ENCODE data around the gene CINP. TPM values are rescaled to one million over a fixed set of nuclear protein-coding genes. Genes with fewer than 3 reads are reported as not detected.

CINP gene
- total and polyA plus RNA-seq, 7 donors = 22.5 to 42.4 (median 33.5) TPM

- peaks cover 6% of the 10 kb centered on the region for H3K4me1 ChIP-seq
- no peak for TF ChIP-seq CTCF (IDR thresholded peaks at IDR 0.05)
- WGBS, 3 donors = 78 to 81% (median 81%) methylated on average over 9 of the region's 9 CpGs
- no peak overlapping the region for H3K27ac ChIP-seq
- DNase-seq (no peak), ATAC-seq (no peak)
- peaks cover 0 to 26% of the 10 kb centered on the region in 2 donors for H3K36me3 ChIP-seq (ENCODE audit: insufficient read depth in 1 of 2, low read depth in 1 of 2)
- no peaks in the 10 kb centered on the region for H3K27me3 ChIP-seq (ENCODE audit: insufficient read depth in 3 of 3, low read length in 2 of 3)
- H3K4me3 ChIP-seq = no peak overlapping the region
- no peaks in the 10 kb centered on the region for H3K9me3 ChIP-seq
- intact Hi-C loops (cut with DNase I) = no loop called here
Observed at GRCh38 chr14:102325791-102326345, 36.8 kb downstream of the CINP start.

GRCh38 chr14:102323102-102323501 lies 39.6 kb downstream of the CINP start:
- intact Hi-C loops (cut with DNase I) = loop anchor here in 1 of 2 donors (5.0 kb wide), 1 partner anchor 189 kb away; no protein-coding TSS in a partner anchor
- 19 to 24% (median 21%) methylated on average over 8 of the region's 8 CpGs for WGBS, 3 donors
- DNase-seq (peak; percentile 80 to 92), ATAC-seq (peak in 3 of 4 donors; percentile 43 to 57 (median 51))
- H3K9me3 ChIP-seq = no peaks in the 10 kb centered on the region
- H3K27me3 ChIP-seq (ENCODE audit: insufficient read depth in 3 of 3, low read length in 2 of 3) = no peaks in the 10 kb centered on the region
- H3K27ac ChIP-seq = peak overlapping the region; percentile 41
- H3K4me1 ChIP-seq = peaks cover 19% of the 10 kb centered on the region
- H3K36me3 ChIP-seq (ENCODE audit: insufficient read depth in 1 of 2, low read depth in 1 of 2) = peaks cover 0 to 26% of the 10 kb centered on the region in 2 donors
- peak; percentile 43 for TF ChIP-seq CTCF (IDR thresholded peaks at IDR 0.05)
- H3K4me3 ChIP-seq = no peak overlapping the region

GRCh38 chr14:102321456-102322422 lies 41.0 kb downstream of the CINP start:
- peaks cover 0 to 26% of the 10 kb centered on the region in 2 donors for H3K36me3 ChIP-seq (ENCODE audit: insufficient read depth in 1 of 2, low read depth in 1 of 2)
- TF ChIP-seq CTCF (IDR thresholded peaks at IDR 0.05) = no peak
- no peak overlapping the region for H3K27ac ChIP-seq
- H3K9me3 ChIP-seq = no peaks in the 10 kb centered on the region
- peaks cover 20% of the 10 kb centered on the region for H3K4me1 ChIP-seq
- DNase-seq = no peak
- intact Hi-C loops (cut with DNase I) = loop anchor here in 1 of 2 donors (5.0 kb wide), 1 partner anchor 191 kb away; no protein-coding TSS in a partner anchor
- ATAC-seq = no peak
- H3K27me3 ChIP-seq (ENCODE audit: insufficient read depth in 3 of 3, low read length in 2 of 3) = no peaks in the 10 kb centered on the region
- whole genome bisulfite sequencing, 3 donors = 87 to 91% (median 88%) methylated on average over 12 of the region's 12 CpGs
- H3K4me3 ChIP-seq = no peak overlapping the region

GRCh38 chr14:102320671-102321455 lies 41.8 kb downstream of the CINP start:
- H3K27me3 ChIP-seq (ENCODE audit: insufficient read depth in 3 of 3, low read length in 2 of 3) = no peaks in the 10 kb centered on the region
- TF ChIP-seq CTCF (IDR thresholded peaks at IDR 0.05) = no peak
- peaks cover 29% of the 10 kb centered on the region for H3K4me1 ChIP-seq
- H3K36me3 ChIP-seq (ENCODE audit: insufficient read depth in 1 of 2, low read depth in 1 of 2) = peaks cover 0 to 17% of the 10 kb centered on the region in 2 donors
- DNase-seq = no peak
- no peaks in the 10 kb centered on the region for H3K9me3 ChIP-seq
- peak overlapping the region; percentile 85 for H3K4me3 ChIP-seq
- peak overlapping the region; percentile 99 for H3K27ac ChIP-seq
- ATAC-seq = no peak
- intact Hi-C loops (cut with DNase I) = loop anchor here in 1 of 2 donors (5.0 kb wide), 1 partner anchor 191 kb away; no protein-coding TSS in a partner anchor
- WGBS, 3 donors = 79 to 87% (median 81%) methylated on average over 17 of the region's 17 CpGs

All from psoas muscle (tissue), 8 donors.